GM21367 (cell line): Measurements from ENCODE around the gene POLR2L.
A peak's percentile ranks its signal among the peaks of the same experiment; 100 is the strongest.

ENCODE experiments used
- ATAC-seq: cut with Tn5 transposase; IDR thresholded peaks from one replicate; pipeline ENCODE4 v1.9.1; 2021; ENCODE audit not compliant: unreplicated experiment

The POLR2L gene

GRCh38 chr11:828506-829175 is 13.7 kb downstream of the POLR2L start:
- ATAC-seq, result no peak

GRCh38 chr11:827897-828192 is 14.5 kb downstream of the POLR2L start, which contains the start of gene CRACR2B:
Gene CRACR2B, plus strand, starts transcription at chr11:827919. Its CDS starts 689 bp downstream, at chr11:828608.
- no peak for ATAC-seq

- ATAC-seq, result no peak
These were observed 15.0 kb downstream of the POLR2L start for GRCh38 chr11:827146-827896.

- ATAC-seq, result no peak
These were observed 15.5 kb downstream of the POLR2L start for GRCh38 chr11:826836-827145.

- no peak for ATAC-seq
These were observed 16.1 kb downstream of the POLR2L start for GRCh38 chr11:826227-826621.

- ATAC-seq, result no peak
These were observed 16.7 kb downstream of the POLR2L start for GRCh38 chr11:825366-826226.

GRCh38 chr11:824942-825341 is 17.4 kb downstream of the POLR2L start:
- no peak for ATAC-seq

- no peak for ATAC-seq
These were observed 17.9 kb downstream of the POLR2L start for GRCh38 chr11:824292-824880.

GRCh38 chr11:823441-824291 is 18.7 kb downstream of the POLR2L start:
- ATAC-seq, result no peak

GRCh38 chr11:821512-822371 is 20.6 kb downstream of the POLR2L start:
- ATAC-seq, result no peak

- ATAC-seq, result no peak
These were observed 21.4 kb downstream of the POLR2L start for GRCh38 chr11:820655-821511.

GRCh38 chr11:819943-820649 is 22.2 kb downstream of the POLR2L start:
- peak; percentile 48 for ATAC-seq

- peak; percentile 44 for ATAC-seq
These were observed 23.0 kb downstream of the POLR2L start for GRCh38 chr11:819129-819931.

GRCh38 chr11:818396-819128 is 23.8 kb downstream of the POLR2L start, which contains the start of gene PNPLA2:
Gene PNPLA2, plus strand, starts transcription at chr11:818914. Its CDS starts 805 bp downstream, at chr11:819719.
- ATAC-seq, result no peak

- ATAC-seq, result no peak
These were observed 25.9 kb downstream of the POLR2L start for GRCh38 chr11:816433-816779.

GRCh38 chr11:815675-816432 is 26.5 kb downstream of the POLR2L start:
- no peak for ATAC-seq
